IMR-90 (cell line): ENCODE data around the gene SEC16B. TPM values are rescaled to one million over a fixed set of nuclear protein-coding genes. Genes with fewer than 3 reads are reported as not detected.

Experiments used
- ATAC-seq: fragments of 200-7000 bp; cut with Tn5 transposase; 2 replicates; pipeline ENCODE4 v1.9.1; 2020; ENCODE audit warnings: low read depth, mild to moderate bottlenecking, moderate library complexity
- BruUV-seq: library from RNA; stranded (reverse); fragments of 400-500 nt; replicated peaks from 2 replicates; lab custom pipeline; 2021; lab: Mats Ljungman, UMichigan
- CTCF ChIA-PET: fragments of 300-600 bp; formaldehyde crosslinking; extraction: SDS; loops from one replicate; lab custom pipeline; 2021; ENCODE audit warnings: antibody characterized with exemption; lab: Yijun Ruan, JAX
- POLR2A ChIA-PET: fragments of 300-600 bp; sonication (Branson Sonifier 250); formaldehyde crosslinking; loops from one replicate; lab custom pipeline; 2022; ENCODE audit warnings: antibody characterized with exemption; ENCODE audit not compliant: unreplicated experiment; lab: Charles Lee
- DNase-seq: peaks from one replicate; pipeline ENCODE4 v3.0.0; 2013
- H2AFZ ChIP-seq: replicated peaks from 2 replicates; pipeline ENCODE3; 2013; ENCODE audit warnings: low read length, mild to moderate bottlenecking; ENCODE audit not compliant: poor library complexity
- H2AK5ac ChIP-seq: 2 replicates; pipeline ENCODE4 v1.6.1; 2013; ENCODE audit warnings: low read depth, low read length, inconsistent platforms
- H2AK9ac ChIP-seq: replicated peaks from 2 replicates; pipeline ENCODE3; 2013; ENCODE audit warnings: mild to moderate bottlenecking, low read depth, low read length, moderate library complexity; ENCODE audit not compliant: poor library complexity
- H2BK120ac ChIP-seq: 2 replicates; pipeline ENCODE4 v1.6.1; 2013; ENCODE audit warnings: low read depth, low read length, inconsistent platforms
- H2BK15ac ChIP-seq: 3 replicates; pipeline ENCODE4 v1.6.1; 2013; ENCODE audit warnings: low read depth, low read length, inconsistent platforms
- H2BK20ac ChIP-seq: 2 replicates; pipeline ENCODE4 v1.6.1; 2013; ENCODE audit warnings: low read depth, mild to moderate bottlenecking, inconsistent platforms, low read length, moderate library complexity
- H2BK5ac ChIP-seq: 2 replicates; pipeline ENCODE4 v1.6.1; 2013; ENCODE audit warnings: mild to moderate bottlenecking, low read depth, low read length, inconsistent platforms; ENCODE audit not compliant: poor library complexity, severe bottlenecking
- H3K14ac ChIP-seq: replicated peaks from 2 replicates; pipeline ENCODE4 v1.6.1; 2013; ENCODE audit warnings: low read depth, low read length, inconsistent platforms
- H3K18ac ChIP-seq: 2 replicates; pipeline ENCODE4 v1.6.1; 2013; ENCODE audit warnings: low read depth, low read length, control low read depth
- H3K23ac ChIP-seq: 2 replicates; pipeline ENCODE4 v1.6.1; 2013; ENCODE audit warnings: low read depth, low read length, inconsistent platforms
- H3K27ac ChIP-seq: 2 replicates; pipeline ENCODE4 v1.5.1; 2013; ENCODE audit warnings: mild to moderate bottlenecking, control low read depth, low read length; ENCODE audit not compliant: insufficient read depth
- H3K27me3 ChIP-seq: 2 replicates; pipeline ENCODE4 v1.6.1; 2013; ENCODE audit warnings: low read length; ENCODE audit not compliant: control insufficient read depth, insufficient read depth
- H3K36me3 ChIP-seq: 2 replicates; pipeline ENCODE4 v1.6.1; 2013; ENCODE audit warnings: low read length, mixed read lengths; ENCODE audit not compliant: control insufficient read depth, insufficient read depth
- H3K4ac ChIP-seq: 2 replicates; pipeline ENCODE4 v1.6.1; 2013; ENCODE audit warnings: low read depth, low read length, inconsistent platforms
- H3K4me1 ChIP-seq: 2 replicates; pipeline ENCODE4 v1.6.1; 2013; ENCODE audit warnings: low read length, mixed read lengths; ENCODE audit not compliant: control insufficient read depth, insufficient read depth
- H3K4me2 ChIP-seq: 2 replicates; pipeline ENCODE4 v1.6.1; 2013; ENCODE audit warnings: low read depth, mild to moderate bottlenecking, control low read depth, low read length, moderate library complexity
- H3K4me3 ChIP-seq: 2 replicates; pipeline ENCODE4 v1.5.1; 2013; ENCODE audit warnings: low read depth, mild to moderate bottlenecking, control low read depth, low read length, moderate library complexity; ENCODE audit not compliant: insufficient read depth
- H3K56ac ChIP-seq: 2 replicates; pipeline ENCODE4 v1.6.1; 2013; ENCODE audit warnings: low read length, inconsistent platforms; ENCODE audit not compliant: insufficient read depth; ENCODE audit errors: extremely low read depth
- H3K79me1 ChIP-seq, 2 experiments: 2 replicates each; pipeline ENCODE4 v1.6.1; 2013; ENCODE audit warnings: low read length in 2 of 2, inconsistent platforms in 1 of 2, low read depth in 1 of 2
- H3K9ac ChIP-seq: 2 replicates; pipeline ENCODE4 v1.6.1; 2013; ENCODE audit warnings: low read depth, low read length, control low read depth
- H3K9me1 ChIP-seq: 2 replicates; pipeline ENCODE4 v1.6.1; 2013; ENCODE audit warnings: low read length, inconsistent platforms; ENCODE audit not compliant: insufficient read depth
- H3K9me3 ChIP-seq: 2 replicates; pipeline ENCODE4 v1.6.1; 2013; ENCODE audit warnings: low read length; ENCODE audit not compliant: control insufficient read depth, insufficient read depth
- H4K20me1 ChIP-seq: 2 replicates; pipeline ENCODE4 v1.6.1; 2013; ENCODE audit warnings: low read length, inconsistent platforms; ENCODE audit not compliant: insufficient read depth
- H4K5ac ChIP-seq: 2 replicates; pipeline ENCODE4 v1.6.1; 2013; ENCODE audit warnings: mild to moderate bottlenecking, low read depth, low read length, control low read depth
- H4K8ac ChIP-seq, 2 experiments: 2 replicates each; pipeline ENCODE4 v1.6.1; 2013; ENCODE audit warnings: low read depth in 2 of 2, low read length in 2 of 2, control low read depth in 1 of 2, inconsistent platforms in 1 of 2
- H4K91ac ChIP-seq: 2 replicates; pipeline ENCODE4 v1.6.1; 2013; ENCODE audit warnings: low read depth, low read length, inconsistent platforms; ENCODE audit not compliant: insufficient read depth
- BHLHE40 ChIP-seq: fragments of 150-350 bp; IDR thresholded peaks from 2 replicates; pipeline ENCODE4 v1.6.1; 2016; ENCODE audit warnings: mild to moderate bottlenecking, low read depth, low read length
- CEBPB ChIP-seq: IDR thresholded peaks from 2 replicates; pipeline ENCODE4 v1.6.1; 2012; ENCODE audit warnings: low read depth, low read length, improper control_type of control experiment
- MAFK ChIP-seq: IDR thresholded peaks from 2 replicates; pipeline ENCODE4 v1.6.1; 2012; ENCODE audit warnings: low read depth, low read length, improper control_type of control experiment
- RFX5 ChIP-seq: IDR thresholded peaks from 2 replicates; pipeline ENCODE4 v1.8.0; 2012; ENCODE audit warnings: low read depth, mild to moderate bottlenecking, low read length, moderate library complexity
- SMC3 ChIP-seq: fragments of 150-350 bp; IDR thresholded peaks from 2 replicates; pipeline ENCODE4 v1.6.1; 2016; ENCODE audit warnings: low read depth, mild to moderate bottlenecking, antibody characterized with exemption, low read length, moderate library complexity
- WGBS, 2 experiments: methylation state at CpG; one replicate each; pipeline versions ENCODE4 v1.1.5 to v1.1.7; 2013; ENCODE audit warnings: missing lambda C conversion rate in 2 of 2; ENCODE audit not compliant: insufficient read length in 1 of 2; ENCODE audit errors: extremely low coverage in 2 of 2; 5-methylcytosine and 5-hydroxymethylcytosine counted together
- dilution Hi-C: fragments of 300-500 bp; cut with HindIII; formaldehyde crosslinking; loops from one replicate; pipeline ENCODE4 v1.14.3; 2018; ENCODE audit warnings: low sequenced_read_pairs; ENCODE audit not compliant: unreplicated experiment
- in situ Hi-C: fragments of 300-500 bp; cut with MboI; formaldehyde crosslinking; loops from 3 replicates; pipeline ENCODE4 v1.14.3; 2019; ENCODE audit warnings: low sequenced_read_pairs, inconsistent platforms, mixed read lengths
- intact Hi-C: fragments of 100-400 bp; cut with micrococcal nuclease; formaldehyde crosslinking; loops from 2 replicates; pipeline ENCODE4 v1.10.0; 2022
- polyA plus RNA-seq, 3 experiments: library from polyadenylated mRNA; depleted of rRNA; stranded (reverse); fragments of >200 nt; gene quantifications; 2 replicates each; pipeline ENCODE4 v1.2.3, GENCODE V29; 2012; ENCODE audit warnings: low replicate concordance in 1 of 3
- total RNA-seq: library from RNA; depleted of rRNA; stranded (reverse); fragments of >200 nt; gene quantifications from 2 replicates; pipeline ENCODE4 v1.2.3, GENCODE V29; 2012
- TF ChIP-seq, protein P1 (sequence below): fragments of 150-350 bp; IDR thresholded peaks from 2 replicates; pipeline ENCODE4 v1.6.1; 2016; ENCODE audit warnings: low read depth, mild to moderate bottlenecking, low read length, moderate library complexity, borderline replicate concordance
- TF ChIP-seq, protein P2 (sequence below): conservative IDR thresholded peaks from 2 replicates; pipeline ENCODE4 v1.5.1; 2012; ENCODE audit warnings: mild to moderate bottlenecking, low read depth, low read length, improper control_type of control experiment

Gene SEC16B
- total and polyA plus RNA-seq, 2 of the 4 experiments (the other 2 are of a cell fraction), result 4.3 TPM

DNA sequence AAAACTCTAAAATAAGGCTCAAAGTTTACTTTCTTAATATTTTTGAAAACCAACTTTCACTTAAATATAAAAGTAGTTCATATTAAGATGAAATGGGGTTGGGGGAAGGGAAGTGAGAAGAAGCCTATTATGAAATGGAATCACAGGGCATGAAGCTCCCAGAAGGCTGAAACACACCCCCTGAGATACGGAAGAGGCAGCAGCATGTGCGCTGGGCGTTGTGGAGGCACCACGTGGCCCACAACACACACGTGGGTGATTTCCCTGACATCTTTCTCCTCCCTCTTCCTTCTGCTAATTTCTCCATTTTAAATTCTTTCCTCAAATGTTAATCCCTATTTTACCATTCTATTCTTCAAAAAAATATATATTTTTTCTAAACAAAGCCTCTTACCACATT, 35.6 kb upstream of the SEC16B start:
- in situ Hi-C loops (no loop called here), intact Hi-C loops (no loop called here)
- no peak overlapping the region for H2AK5ac ChIP-seq

More for the DNA sequence above, 35.6 kb upstream of the SEC16B start:
- TF ChIP-seq MAFK (no peak), RFX5 (no peak), SMC3 (no peak), BHLHE40 (no peak), CEBPB (no peak)
- TF ChIP-seq, protein P1, sequence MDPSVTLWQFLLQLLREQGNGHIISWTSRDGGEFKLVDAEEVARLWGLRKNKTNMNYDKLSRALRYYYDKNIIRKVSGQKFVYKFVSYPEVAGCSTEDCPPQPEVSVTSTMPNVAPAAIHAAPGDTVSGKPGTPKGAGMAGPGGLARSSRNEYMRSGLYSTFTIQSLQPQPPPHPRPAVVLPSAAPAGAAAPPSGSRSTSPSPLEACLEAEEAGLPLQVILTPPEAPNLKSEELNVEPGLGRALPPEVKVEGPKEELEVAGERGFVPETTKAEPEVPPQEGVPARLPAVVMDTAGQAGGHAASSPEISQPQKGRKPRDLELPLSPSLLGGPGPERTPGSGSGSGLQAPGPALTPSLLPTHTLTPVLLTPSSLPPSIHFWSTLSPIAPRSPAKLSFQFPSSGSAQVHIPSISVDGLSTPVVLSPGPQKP, result no peak
- TF ChIP-seq, protein P2, sequence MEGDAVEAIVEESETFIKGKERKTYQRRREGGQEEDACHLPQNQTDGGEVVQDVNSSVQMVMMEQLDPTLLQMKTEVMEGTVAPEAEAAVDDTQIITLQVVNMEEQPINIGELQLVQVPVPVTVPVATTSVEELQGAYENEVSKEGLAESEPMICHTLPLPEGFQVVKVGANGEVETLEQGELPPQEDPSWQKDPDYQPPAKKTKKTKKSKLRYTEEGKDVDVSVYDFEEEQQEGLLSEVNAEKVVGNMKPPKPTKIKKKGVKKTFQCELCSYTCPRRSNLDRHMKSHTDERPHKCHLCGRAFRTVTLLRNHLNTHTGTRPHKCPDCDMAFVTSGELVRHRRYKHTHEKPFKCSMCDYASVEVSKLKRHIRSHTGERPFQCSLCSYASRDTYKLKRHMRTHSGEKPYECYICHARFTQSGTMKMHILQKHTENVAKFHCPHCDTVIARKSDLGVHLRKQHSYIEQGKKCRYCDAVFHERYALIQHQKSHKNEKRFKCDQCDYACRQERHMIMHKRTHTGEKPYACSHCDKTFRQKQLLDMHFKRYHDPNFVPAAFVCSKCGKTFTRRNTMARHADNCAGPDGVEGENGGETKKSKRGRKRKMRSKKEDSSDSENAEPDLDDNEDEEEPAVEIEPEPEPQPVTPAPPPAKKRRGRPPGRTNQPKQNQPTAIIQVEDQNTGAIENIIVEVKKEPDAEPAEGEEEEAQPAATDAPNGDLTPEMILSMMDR, result no peak
- no peak overlapping the region for H2AK9ac ChIP-seq
- no peak overlapping the region for H3K9ac ChIP-seq
- no peak overlapping the region for H2BK15ac ChIP-seq
- BruUV-seq, result no TSS peak
- H2BK20ac ChIP-seq, result no peak overlapping the region
- CTCF ChIA-PET, result no interaction called here
- H3K27me3 ChIP-seq, result peaks cover 2% of the 10 kb centered on the region
- no peaks in the 10 kb centered on the region for H3K79me1 ChIP-seq
- ATAC-seq, result no peak
- H3K9me3 ChIP-seq, result no peaks in the 10 kb centered on the region
- no peak overlapping the region for H3K14ac ChIP-seq
- no peak overlapping the region for H3K56ac ChIP-seq
- no peak overlapping the region for H3K4me3 ChIP-seq
- H4K5ac ChIP-seq, result no peak overlapping the region
- no peak overlapping the region for H3K18ac ChIP-seq
- H4K20me1 ChIP-seq, result no peaks in the 10 kb centered on the region
- no peak overlapping the region for H4K8ac ChIP-seq
- dilution Hi-C loops, result no loop called here
- H2BK5ac ChIP-seq, result no peak overlapping the region
- POLR2A ChIA-PET, result no interaction called here
- no peak overlapping the region for H3K27ac ChIP-seq
- no peaks in the 10 kb centered on the region for H3K9me1 ChIP-seq
- H3K36me3 ChIP-seq, result no peaks in the 10 kb centered on the region
- H3K4ac ChIP-seq, result no peak overlapping the region
- no peak overlapping the region for H2AFZ ChIP-seq
- peaks cover 2% of the 10 kb centered on the region for H3K4me1 ChIP-seq
- no peak overlapping the region for H3K23ac ChIP-seq
- no peak overlapping the region for H4K91ac ChIP-seq
- no peak for DNase-seq
- WGBS, 2 experiments, result no CpG with 5 or more reads among the region's 5 CpGs
- no peak overlapping the region for H2BK120ac ChIP-seq
- no peak overlapping the region for H3K4me2 ChIP-seq
